Ishikawa (cell line): ENCODE results near the gene DEPDC5.

Source experiments
- CEBPB ChIP-seq: IDR thresholded peaks from 2 replicates; pipeline ENCODE4 v1.6.1; 2012
- CREB1 ChIP-seq: IDR thresholded peaks from 2 replicates; pipeline ENCODE4 v1.6.1; 2012; ENCODE audit warnings: low read depth
- EGR1 ChIP-seq: IDR thresholded peaks from 2 replicates; pipeline ENCODE4 v1.6.1; 2012
- EP300 ChIP-seq: IDR thresholded peaks from 2 replicates; pipeline ENCODE4 v1.6.1; 2012; ENCODE audit warnings: borderline replicate concordance
- FOXM1 ChIP-seq: IDR thresholded peaks from 2 replicates; pipeline ENCODE4 v1.6.1; 2012; ENCODE audit warnings: low read depth, borderline replicate concordance
- NFIC ChIP-seq: IDR thresholded peaks from 2 replicates; pipeline ENCODE4 v1.6.1; 2012
- RAD21 ChIP-seq: IDR thresholded peaks from 2 replicates; pipeline ENCODE4 v1.6.1; 2012; ENCODE audit warnings: low read depth
- TAF1 ChIP-seq: IDR thresholded peaks from 2 replicates; pipeline ENCODE4 v1.6.1; 2012; ENCODE audit warnings: low read depth, mild to moderate bottlenecking
- TCF12 ChIP-seq: IDR thresholded peaks from 2 replicates; pipeline ENCODE4 v1.6.1; 2012; ENCODE audit warnings: low read depth
- TEAD4 ChIP-seq: IDR thresholded peaks from 2 replicates; pipeline ENCODE4 v1.6.1; 2012
- YY1 ChIP-seq: IDR thresholded peaks from 2 replicates; pipeline ENCODE4 v1.6.1; 2012; ENCODE audit warnings: low read depth
- ZBTB7A ChIP-seq: IDR thresholded peaks from 2 replicates; pipeline ENCODE4 v1.6.1; 2012; ENCODE audit warnings: low read depth
- TF ChIP-seq, protein P1 (sequence below): IDR thresholded peaks from 2 replicates; pipeline ENCODE4 v1.6.1; 2012
- TF ChIP-seq, protein P2 (sequence below): IDR thresholded peaks from 2 replicates; pipeline ENCODE4 v1.6.1; 2012; ENCODE audit warnings: low read depth, mild to moderate bottlenecking
- TF ChIP-seq, protein P3 (sequence below): IDR thresholded peaks from 2 replicates; pipeline ENCODE4 v1.6.1; 2012

Gene DEPDC5

DNA sequence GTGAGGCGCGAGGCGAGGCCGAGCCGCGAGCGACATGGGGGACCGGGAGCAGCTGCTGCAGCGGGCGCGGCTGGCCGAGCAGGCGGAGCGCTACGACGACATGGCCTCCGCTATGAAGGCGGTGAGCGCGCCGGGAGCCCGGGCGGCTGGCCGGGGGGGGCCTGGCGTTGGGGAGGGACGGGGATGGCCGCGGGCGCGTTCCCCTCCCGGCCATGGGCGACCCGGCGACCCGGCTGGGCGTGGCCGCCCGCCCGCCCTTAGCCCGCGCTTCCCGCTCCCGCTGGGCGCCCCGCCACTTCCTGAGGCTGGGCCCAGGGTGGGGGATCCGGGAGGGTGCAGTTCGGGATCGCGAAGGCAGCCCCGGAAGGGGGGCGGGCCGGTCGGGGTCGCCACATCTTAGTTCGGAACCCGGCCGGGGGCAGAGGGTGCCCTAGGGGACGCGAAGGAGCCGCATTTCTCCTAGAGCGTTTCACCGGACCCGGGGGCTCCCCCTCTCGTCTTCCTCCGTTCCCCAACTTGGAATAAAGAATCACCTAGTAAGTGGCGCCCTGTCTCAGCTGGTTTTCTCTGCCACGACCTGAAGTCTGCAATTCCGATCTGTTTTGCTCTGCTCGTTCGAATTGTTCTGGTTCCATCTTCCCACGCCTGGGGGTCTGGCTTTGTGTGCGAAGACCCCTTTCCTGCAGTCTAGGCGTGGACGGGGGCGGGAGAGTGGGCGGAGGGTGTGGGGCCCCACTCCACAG lies 191.1 kb downstream of the DEPDC5 start:
- TF ChIP-seq, protein P1, sequence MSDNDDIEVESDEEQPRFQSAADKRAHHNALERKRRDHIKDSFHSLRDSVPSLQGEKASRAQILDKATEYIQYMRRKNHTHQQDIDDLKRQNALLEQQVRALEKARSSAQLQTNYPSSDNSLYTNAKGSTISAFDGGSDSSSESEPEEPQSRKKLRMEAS, result peak; percentile 28
- TF ChIP-seq TAF1, result no peak
- TF ChIP-seq EGR1, result peak; percentile 32; the same call in 1 of the 2 replicates
- TF ChIP-seq ZBTB7A, result peak; percentile 95
- TF ChIP-seq YY1, result peak; percentile 38

DNA sequence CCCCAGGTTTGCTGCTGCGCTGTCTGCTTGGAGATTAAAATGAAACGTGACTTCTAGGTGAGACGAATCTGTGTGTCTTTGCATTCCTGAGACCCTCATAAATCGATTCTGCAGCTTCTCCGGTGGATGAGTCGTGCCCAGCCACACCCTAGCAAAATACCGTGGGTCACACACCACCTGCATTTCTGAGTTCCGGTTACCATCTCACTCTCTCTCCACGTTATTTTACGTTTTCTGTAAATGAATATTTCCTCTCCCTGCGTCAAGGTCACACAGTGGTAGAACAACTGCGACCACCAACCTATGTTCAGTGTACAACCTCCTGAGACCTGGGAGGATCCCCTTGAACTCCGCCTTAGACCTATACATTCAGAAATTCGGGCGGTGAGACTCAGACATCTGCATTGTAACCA lies 191.6 kb downstream of the DEPDC5 start:
- no peak for TF ChIP-seq ZBTB7A
- no peak for TF ChIP-seq NFIC
- no peak for TF ChIP-seq EP300
- TF ChIP-seq TCF12, result no peak
- TF ChIP-seq FOXM1, result no peak
- TF ChIP-seq, protein P2, sequence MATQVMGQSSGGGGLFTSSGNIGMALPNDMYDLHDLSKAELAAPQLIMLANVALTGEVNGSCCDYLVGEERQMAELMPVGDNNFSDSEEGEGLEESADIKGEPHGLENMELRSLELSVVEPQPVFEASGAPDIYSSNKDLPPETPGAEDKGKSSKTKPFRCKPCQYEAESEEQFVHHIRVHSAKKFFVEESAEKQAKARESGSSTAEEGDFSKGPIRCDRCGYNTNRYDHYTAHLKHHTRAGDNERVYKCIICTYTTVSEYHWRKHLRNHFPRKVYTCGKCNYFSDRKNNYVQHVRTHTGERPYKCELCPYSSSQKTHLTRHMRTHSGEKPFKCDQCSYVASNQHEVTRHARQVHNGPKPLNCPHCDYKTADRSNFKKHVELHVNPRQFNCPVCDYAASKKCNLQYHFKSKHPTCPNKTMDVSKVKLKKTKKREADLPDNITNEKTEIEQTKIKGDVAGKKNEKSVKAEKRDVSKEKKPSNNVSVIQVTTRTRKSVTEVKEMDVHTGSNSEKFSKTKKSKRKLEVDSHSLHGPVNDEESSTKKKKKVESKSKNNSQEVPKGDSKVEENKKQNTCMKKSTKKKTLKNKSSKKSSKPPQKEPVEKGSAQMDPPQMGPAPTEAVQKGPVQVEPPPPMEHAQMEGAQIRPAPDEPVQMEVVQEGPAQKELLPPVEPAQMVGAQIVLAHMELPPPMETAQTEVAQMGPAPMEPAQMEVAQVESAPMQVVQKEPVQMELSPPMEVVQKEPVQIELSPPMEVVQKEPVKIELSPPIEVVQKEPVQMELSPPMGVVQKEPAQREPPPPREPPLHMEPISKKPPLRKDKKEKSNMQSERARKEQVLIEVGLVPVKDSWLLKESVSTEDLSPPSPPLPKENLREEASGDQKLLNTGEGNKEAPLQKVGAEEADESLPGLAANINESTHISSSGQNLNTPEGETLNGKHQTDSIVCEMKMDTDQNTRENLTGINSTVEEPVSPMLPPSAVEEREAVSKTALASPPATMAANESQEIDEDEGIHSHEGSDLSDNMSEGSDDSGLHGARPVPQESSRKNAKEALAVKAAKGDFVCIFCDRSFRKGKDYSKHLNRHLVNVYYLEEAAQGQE, result no peak
- no peak for TF ChIP-seq TEAD4
- TF ChIP-seq YY1, result no peak
- TF ChIP-seq CREB1, result no peak
- TF ChIP-seq, protein P1, result no peak
- no peak for TF ChIP-seq EGR1
- TF ChIP-seq, protein P3, sequence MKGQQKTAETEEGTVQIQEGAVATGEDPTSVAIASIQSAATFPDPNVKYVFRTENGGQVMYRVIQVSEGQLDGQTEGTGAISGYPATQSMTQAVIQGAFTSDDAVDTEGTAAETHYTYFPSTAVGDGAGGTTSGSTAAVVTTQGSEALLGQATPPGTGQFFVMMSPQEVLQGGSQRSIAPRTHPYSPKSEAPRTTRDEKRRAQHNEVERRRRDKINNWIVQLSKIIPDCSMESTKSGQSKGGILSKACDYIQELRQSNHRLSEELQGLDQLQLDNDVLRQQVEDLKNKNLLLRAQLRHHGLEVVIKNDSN, result no peak
- no peak for TF ChIP-seq TAF1
- TF ChIP-seq CEBPB, result no peak
- no peak for TF ChIP-seq RAD21

DNA sequence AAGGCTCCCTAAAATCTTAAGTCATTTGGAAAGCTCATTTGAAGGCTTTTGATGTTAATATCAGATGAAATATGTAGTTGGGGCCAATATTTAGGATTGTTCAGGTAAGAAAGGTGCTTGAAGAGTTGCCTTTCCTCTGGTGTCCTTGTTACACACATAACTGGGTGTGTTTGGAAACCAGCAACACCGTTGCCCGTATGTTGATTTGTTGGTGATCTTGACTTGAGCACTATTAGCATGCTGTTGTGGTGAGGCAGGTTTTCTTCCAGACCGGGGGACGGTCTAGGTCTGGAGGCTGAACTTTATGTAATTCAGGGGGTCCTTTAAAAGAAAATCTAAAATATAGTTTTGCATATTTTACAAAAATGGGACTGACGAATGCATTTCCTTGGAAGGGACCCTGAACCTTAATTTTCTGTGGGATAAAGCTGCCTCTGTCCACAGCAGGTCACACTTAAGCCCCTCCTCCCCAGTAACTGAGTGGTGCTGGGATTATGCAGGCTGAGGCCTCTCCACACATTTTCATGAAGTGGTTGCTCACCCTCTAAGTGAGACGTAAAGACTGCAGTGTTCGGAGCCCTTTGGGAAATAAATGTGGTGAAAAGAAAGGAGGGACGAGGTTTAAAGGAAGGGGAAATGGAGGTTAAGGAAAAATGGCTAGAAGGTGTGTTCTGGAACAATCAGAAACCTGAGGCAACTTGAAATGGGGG lies 192.3 kb downstream of the DEPDC5 start:
- TF ChIP-seq EGR1 (no peak), TAF1 (no peak), CEBPB (no peak), RAD21 (no peak), TEAD4 (no peak), YY1 (no peak), TCF12 (no peak), EP300 (no peak), CREB1 (no peak), NFIC (no peak), ZBTB7A (no peak), FOXM1 (no peak)
- TF ChIP-seq, protein P3, result no peak
- TF ChIP-seq, protein P1, result no peak
- TF ChIP-seq, protein P2, result no peak

DNA sequence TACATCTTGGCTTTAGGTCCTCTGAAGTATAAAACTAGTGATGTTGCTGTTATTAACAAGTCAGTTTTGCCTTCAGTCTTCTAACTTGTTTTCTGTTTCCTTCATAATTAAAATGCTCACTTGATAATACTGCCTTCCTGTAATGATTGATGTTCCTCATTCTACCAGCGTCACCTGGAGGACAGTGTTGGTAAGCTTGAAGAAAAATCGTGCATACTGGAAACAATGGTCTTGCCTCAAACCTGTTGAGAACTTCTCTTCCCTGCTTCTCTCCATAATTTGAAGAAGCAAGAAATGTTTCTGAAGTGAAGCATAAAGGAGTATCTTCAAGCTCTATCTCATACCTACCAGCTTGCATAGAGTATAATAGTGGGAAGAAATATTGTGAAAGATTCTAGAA lies 193.5 kb downstream of the DEPDC5 start:
- TF ChIP-seq RAD21, result peak; percentile 41
- no peak for TF ChIP-seq EP300

DNA sequence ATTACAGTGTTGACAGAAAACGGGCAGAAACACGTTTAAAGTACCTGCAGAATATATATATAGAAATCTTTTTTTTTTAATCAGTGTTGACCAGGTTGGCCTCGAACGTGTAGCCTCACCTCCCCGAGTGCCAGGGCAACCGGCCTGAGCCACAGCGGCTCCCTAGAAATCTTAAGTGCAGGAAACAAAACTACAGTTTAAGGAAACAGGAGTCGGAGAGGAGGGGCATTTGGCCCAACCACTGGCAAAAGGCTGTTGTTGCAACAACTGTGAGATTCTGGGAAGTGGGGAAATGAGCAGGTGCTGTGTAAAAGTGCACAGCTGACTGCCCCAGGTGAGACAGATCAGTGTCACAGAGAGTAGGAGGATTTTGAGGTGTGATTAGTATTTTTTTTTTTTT lies 194.2 kb downstream of the DEPDC5 start:
- TF ChIP-seq EGR1, result no peak
- TF ChIP-seq ZBTB7A, result no peak
- TF ChIP-seq CEBPB, result no peak
- TF ChIP-seq RAD21, result no peak
- no peak for TF ChIP-seq CREB1
- TF ChIP-seq, protein P2, result no peak
- no peak for TF ChIP-seq NFIC
- no peak for TF ChIP-seq YY1
- no peak for TF ChIP-seq FOXM1
